Parathyroid adenoma (tissue), 2 donors: ENCODE results near the gene PAK4.

Source experiments
- H2AFZ ChIP-seq: fragments of 300-600 bp; sonication (generic); one replicate; pipeline ENCODE4 v1.7.0; 2017; ENCODE audit warnings: antibody characterized with exemption, mild to moderate bottlenecking
- H3K27ac ChIP-seq: fragments of 300-600 bp; sonication (generic); one replicate; pipeline ENCODE4 v1.7.0; 2017
- H3K27me3 ChIP-seq: fragments of 300-600 bp; sonication (generic); one replicate; pipeline ENCODE4 v1.7.0; 2017; ENCODE audit warnings: low read length; ENCODE audit not compliant: control insufficient read depth, insufficient read depth
- H3K36me3 ChIP-seq: fragments of 300-600 bp; sonication (generic); one replicate; pipeline ENCODE4 v1.7.0; 2017; ENCODE audit warnings: low read length; ENCODE audit not compliant: control insufficient read depth, insufficient read depth
- H3K4me1 ChIP-seq: fragments of 300-600 bp; sonication (generic); one replicate; pipeline ENCODE4 v1.7.0; 2017; ENCODE audit warnings: control low read depth
- H3K4me2 ChIP-seq: fragments of 300-600 bp; sonication (generic); one replicate; pipeline ENCODE4 v1.7.0; 2017; ENCODE audit warnings: low read length
- H3K4me3 ChIP-seq: fragments of 300-600 bp; sonication (generic); one replicate; pipeline ENCODE4 v1.7.0; 2017; ENCODE audit warnings: low read depth, low read length
- H3K79me2 ChIP-seq: fragments of 300-600 bp; sonication (generic); one replicate; pipeline ENCODE4 v1.7.0; 2017; ENCODE audit warnings: control low read depth
- H3K9ac ChIP-seq: fragments of 300-600 bp; sonication (generic); one replicate; pipeline ENCODE4 v1.7.0; 2017; ENCODE audit warnings: mild to moderate bottlenecking
- H3K9me3 ChIP-seq: fragments of 300-600 bp; sonication (generic); one replicate; pipeline ENCODE4 v1.7.0; 2017; ENCODE audit warnings: low read length; ENCODE audit not compliant: control insufficient read depth
- TF ChIP-seq, protein P1 (sequence below): fragments of 300-600 bp; sonication (generic); IDR thresholded peaks from one replicate; pipeline ENCODE4 v1.7.0; 2017; ENCODE audit warnings: antibody characterized with exemption, mild to moderate bottlenecking
- donor health status: primary hyperparathyroidism.

The PAK4 gene

DNA sequence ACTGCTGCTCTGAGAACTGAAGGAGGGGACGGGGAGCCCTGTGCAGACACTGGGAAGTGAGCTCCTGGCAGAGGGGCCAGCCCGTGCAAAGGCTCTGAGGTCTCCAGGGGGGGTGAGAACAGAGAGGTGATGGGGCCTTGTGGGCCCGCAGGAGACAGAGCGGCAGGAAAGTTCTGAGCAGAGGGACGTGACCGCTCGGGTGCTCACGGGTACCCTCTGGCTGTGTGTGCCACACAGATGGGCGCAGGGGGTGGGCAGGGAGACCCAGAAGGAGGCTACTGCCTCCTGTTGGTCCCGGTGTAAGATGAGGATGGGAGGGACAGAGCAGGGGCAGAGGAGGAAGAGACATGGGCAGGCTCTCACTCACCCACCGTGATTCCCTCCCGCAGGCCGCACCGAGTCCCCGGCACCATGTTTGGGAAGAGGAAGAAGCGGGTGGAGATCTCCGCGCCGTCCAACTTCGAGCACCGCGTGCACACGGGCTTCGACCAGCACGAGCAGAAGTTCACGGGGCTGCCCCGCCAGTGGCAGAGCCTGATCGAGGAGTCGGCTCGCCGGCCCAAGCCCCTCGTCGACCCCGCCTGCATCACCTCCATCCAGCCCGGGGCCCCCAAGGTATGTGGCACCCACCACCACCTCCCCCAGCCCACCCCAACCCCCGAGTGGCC is 43.7 kb downstream of the PAK4 start:
- Histone ChIP-seq H3K36me3 (no peaks in the 10 kb centered on the region), H3K4me1 (peaks cover 14% of the 10 kb centered on the region), H3K9ac (no peak overlapping the region), H3K27me3 (no peaks in the 10 kb centered on the region), H3K4me3 (no peak overlapping the region), H3K27ac (no peak overlapping the region), H2AFZ (no peak overlapping the region), H3K4me2 (no peak overlapping the region), H3K79me2 (peaks cover 47% of the 10 kb centered on the region), H3K9me3 (no peaks in the 10 kb centered on the region)
- TF ChIP-seq, protein P1, sequence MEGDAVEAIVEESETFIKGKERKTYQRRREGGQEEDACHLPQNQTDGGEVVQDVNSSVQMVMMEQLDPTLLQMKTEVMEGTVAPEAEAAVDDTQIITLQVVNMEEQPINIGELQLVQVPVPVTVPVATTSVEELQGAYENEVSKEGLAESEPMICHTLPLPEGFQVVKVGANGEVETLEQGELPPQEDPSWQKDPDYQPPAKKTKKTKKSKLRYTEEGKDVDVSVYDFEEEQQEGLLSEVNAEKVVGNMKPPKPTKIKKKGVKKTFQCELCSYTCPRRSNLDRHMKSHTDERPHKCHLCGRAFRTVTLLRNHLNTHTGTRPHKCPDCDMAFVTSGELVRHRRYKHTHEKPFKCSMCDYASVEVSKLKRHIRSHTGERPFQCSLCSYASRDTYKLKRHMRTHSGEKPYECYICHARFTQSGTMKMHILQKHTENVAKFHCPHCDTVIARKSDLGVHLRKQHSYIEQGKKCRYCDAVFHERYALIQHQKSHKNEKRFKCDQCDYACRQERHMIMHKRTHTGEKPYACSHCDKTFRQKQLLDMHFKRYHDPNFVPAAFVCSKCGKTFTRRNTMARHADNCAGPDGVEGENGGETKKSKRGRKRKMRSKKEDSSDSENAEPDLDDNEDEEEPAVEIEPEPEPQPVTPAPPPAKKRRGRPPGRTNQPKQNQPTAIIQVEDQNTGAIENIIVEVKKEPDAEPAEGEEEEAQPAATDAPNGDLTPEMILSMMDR: no peak

DNA sequence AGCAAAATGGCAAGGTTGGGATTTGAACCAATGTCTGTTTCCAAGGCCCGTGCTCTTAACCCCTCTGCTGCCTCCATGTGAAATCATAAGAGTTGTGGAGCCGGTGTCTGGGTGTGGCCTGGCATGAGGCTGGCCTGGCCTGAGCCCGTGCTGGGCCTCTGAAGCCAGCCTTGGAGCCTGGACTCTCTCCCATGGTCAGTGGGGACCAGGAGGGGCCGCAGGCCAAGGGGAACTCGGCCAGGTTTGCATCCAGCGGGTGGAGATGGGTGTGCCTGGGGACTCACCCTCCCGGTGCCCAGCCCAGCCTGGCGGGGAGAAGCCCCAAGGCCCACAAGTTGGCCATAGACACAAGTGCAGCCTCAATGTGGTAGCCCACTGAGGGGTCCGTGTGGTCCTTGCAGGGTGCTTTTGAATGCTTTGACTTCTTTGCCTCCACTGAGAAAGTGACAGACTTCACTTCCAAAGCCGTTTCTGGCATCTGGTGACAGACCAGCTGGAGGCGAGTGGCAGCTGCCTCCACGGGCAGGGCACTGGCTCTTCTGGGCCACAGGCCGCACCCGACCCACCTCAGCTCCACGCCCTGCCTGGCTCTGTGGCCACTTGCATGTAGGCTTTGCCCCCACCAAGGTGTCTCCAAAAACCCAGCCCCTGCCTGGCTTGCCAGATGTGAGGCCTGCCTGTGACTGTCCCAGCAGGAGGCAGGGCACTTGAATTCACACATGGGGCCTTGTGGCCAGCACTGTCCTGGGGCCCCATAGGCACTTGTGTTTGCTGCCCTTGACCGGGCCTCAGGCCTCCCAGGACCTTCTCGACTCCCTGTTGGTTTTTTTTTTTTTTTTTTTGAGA is 45.0 kb downstream of the PAK4 start:
- Histone ChIP-seq H3K4me2 (no peak overlapping the region), H3K9me3 (no peaks in the 10 kb centered on the region), H3K9ac (no peak overlapping the region), H3K4me3 (no peak overlapping the region), H3K4me1 (peaks cover 14% of the 10 kb centered on the region), H3K36me3 (no peaks in the 10 kb centered on the region), H3K79me2 (peaks cover 39% of the 10 kb centered on the region), H3K27me3 (no peaks in the 10 kb centered on the region), H2AFZ (no peak overlapping the region), H3K27ac (no peak overlapping the region)
- TF ChIP-seq, protein P1: no peak

DNA sequence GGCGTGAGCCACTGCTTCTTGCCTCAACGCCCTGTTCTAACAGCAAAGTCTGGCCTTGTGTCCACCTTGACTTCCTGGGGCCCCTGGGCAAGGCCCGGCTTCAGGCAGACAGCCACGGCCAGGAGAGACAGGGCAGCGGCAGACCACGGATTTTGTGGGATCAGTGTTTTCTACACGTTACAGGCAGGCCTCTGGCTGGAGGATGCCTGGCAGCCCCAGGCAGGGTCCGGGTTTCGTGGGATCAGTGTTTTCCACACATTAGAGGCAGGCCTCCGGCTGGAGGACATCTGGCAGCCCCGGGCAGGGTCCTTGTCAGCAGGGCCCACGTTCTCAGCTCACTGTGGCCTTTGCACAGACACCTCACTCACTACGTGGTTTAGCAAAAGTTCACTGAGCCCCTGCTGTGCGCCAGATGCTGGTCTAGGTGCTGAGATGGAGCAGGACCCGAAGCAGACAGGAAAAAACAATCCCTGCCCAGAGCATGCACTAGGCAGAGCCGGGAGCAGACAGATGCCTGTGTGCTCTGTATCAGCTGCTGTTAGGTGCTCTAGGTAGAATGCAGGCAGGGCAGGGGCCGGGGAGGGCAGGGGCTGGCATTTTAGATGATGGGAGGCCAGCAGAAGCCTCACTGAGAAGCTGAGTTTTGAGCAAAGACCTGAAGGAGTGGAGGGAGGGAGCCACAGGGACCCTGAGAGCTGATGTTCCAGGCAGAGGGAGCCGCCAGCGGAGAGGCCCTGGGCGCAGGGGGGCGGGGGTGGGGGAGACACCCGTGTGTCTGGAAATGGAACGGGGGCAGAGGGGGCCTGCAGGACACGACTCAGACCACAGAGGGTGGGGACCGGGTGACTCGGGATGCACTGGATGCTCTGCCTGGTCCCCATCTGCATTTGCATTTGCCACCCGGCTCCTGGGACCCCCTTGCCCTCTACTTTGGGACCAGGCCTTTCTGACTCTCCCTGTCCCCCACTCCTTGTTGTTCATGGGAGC is 46.2 kb downstream of the PAK4 start:
- Histone ChIP-seq H3K27me3 (no peaks in the 10 kb centered on the region), H3K9ac (no peak overlapping the region), H3K27ac (no peak overlapping the region), H2AFZ (no peak overlapping the region), H3K36me3 (no peaks in the 10 kb centered on the region), H3K9me3 (no peaks in the 10 kb centered on the region), H3K4me1 (peaks cover 8% of the 10 kb centered on the region), H3K4me3 (no peak overlapping the region), H3K79me2 (peaks cover 29% of the 10 kb centered on the region), H3K4me2 (no peak overlapping the region)
- TF ChIP-seq, protein P1: no peak

DNA sequence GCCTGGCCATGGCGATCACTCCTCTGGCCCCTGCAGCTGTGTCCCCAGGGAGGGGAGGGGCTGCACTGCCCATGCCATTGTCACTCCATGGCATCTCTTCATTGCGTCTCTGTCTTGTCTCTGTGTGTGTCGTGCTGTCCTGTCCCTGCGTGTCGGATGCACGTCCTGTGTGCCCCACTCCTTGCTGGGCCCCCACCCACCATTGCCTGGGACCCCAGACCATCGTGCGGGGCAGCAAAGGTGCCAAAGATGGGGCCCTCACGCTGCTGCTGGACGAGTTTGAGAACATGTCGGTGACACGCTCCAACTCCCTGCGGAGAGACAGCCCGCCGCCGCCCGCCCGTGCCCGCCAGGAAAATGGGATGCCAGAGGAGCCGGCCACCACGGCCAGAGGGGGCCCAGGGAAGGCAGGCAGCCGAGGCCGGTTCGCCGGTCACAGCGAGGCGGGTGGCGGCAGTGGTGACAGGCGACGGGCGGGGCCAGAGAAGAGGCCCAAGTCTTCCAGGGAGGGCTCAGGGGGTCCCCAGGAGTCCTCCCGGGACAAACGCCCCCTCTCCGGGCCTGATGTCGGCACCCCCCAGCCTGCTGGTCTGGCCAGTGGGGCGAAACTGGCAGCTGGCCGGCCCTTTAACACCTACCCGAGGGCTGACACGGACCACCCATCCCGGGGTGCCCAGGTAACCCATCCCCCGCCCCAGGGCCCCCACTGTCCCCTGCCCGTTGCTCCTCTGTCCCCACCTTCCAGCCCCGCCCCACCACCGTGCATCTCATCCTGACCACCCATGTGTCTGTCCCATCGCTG is 47.3 kb downstream of the PAK4 start:
- Histone ChIP-seq H3K4me3 (no peak overlapping the region), H3K79me2 (peaks cover 24% of the 10 kb centered on the region), H3K4me1 (peaks cover 2% of the 10 kb centered on the region), H3K36me3 (no peaks in the 10 kb centered on the region), H3K27ac (no peak overlapping the region), H3K9me3 (no peaks in the 10 kb centered on the region), H3K9ac (no peak overlapping the region), H3K27me3 (no peaks in the 10 kb centered on the region), H3K4me2 (no peak overlapping the region), H2AFZ (no peak overlapping the region)
- TF ChIP-seq, protein P1: no peak
